Panc1 (cell line): ENCODE results near the gene LIX1L. TPM values are rescaled to one million over a fixed set of nuclear protein-coding genes. Genes with fewer than 3 reads are reported as not detected.

Experiments used
- ATAC-seq: fragments of 200-7000 bp; cut with Tn5 transposase; 2 replicates; pipeline ENCODE4 v1.9.1; 2020; ENCODE audit warnings: mild to moderate bottlenecking, moderate library complexity
- BruUV-seq: library from RNA; stranded (reverse); fragments of 400-500 nt; replicated peaks from 2 replicates; lab custom pipeline; 2021; lab: Mats Ljungman, UMichigan
- CTCF ChIA-PET: fragments of 300-600 bp; sonication (Branson Sonifier 250); formaldehyde crosslinking; loops from one replicate; lab custom pipeline; 2022; ENCODE audit warnings: antibody characterized with exemption; lab: Charles Lee
- POLR2A ChIA-PET: fragments of 300-600 bp; sonication (Branson Sonifier 250); formaldehyde crosslinking; loops from one replicate; lab custom pipeline; 2022; ENCODE audit warnings: antibody characterized with exemption; lab: Charles Lee
- DNase-seq: peaks from one replicate; pipeline ENCODE4 v3.0.0-alpha.2; 2010; ENCODE audit warnings: low read depth, low spot score
- H3K27ac ChIP-seq: 2 replicates; pipeline ENCODE4 v1.5.1; 2011; ENCODE audit warnings: mild to moderate bottlenecking, low read length, inconsistent platforms
- H3K27me3 ChIP-seq: fragments of 200-500 bp; sonication (Bioruptor generic); 2 replicates; pipeline ENCODE4 v1.6.0; 2014; ENCODE audit warnings: low read length, inconsistent platforms; ENCODE audit not compliant: control insufficient read depth, insufficient read depth
- H3K36me3 ChIP-seq: fragments of 200-500 bp; sonication (Bioruptor generic); 2 replicates; pipeline ENCODE4 v1.5.1; 2014; ENCODE audit warnings: inconsistent platforms, mild to moderate bottlenecking, low read length, moderate library complexity; ENCODE audit not compliant: control insufficient read depth, insufficient read depth
- H3K4me1 ChIP-seq: 2 replicates; pipeline ENCODE4 v1.5.1; 2011; ENCODE audit warnings: inconsistent platforms, mild to moderate bottlenecking, low read length, moderate library complexity; ENCODE audit not compliant: control insufficient read depth, insufficient read depth
- H3K4me3 ChIP-seq, 2 experiments: 2 replicates each; pipeline ENCODE4 v1.5.1; 2011 to 2012; ENCODE audit warnings: low read depth in 2 of 2, low read length in 2 of 2, mild to moderate bottlenecking in 2 of 2, inconsistent platforms in 1 of 2, moderate library complexity in 1 of 2
- H3K9me3 ChIP-seq: fragments of 200-500 bp; sonication (Bioruptor generic); 2 replicates; pipeline ENCODE4 v1.5.1; 2014; ENCODE audit warnings: low read depth, mild to moderate bottlenecking, inconsistent platforms, low read length, moderate library complexity; ENCODE audit not compliant: control insufficient read depth, insufficient read depth
- CTCF ChIP-seq: fragments of 450-650 bp; IDR thresholded peaks from 2 replicates; pipeline ENCODE4 v1.5.1; 2017; ENCODE audit warnings: mild to moderate bottlenecking
- POLR2AphosphoS5 ChIP-seq: IDR thresholded peaks from 2 replicates; pipeline ENCODE4 v1.6.1; 2012; ENCODE audit warnings: mild to moderate bottlenecking, low read depth, low read length, moderate library complexity
- REST ChIP-seq, 2 experiments: IDR thresholded peaks; 2 replicates each; pipeline ENCODE4 v1.6.1; 2011 to 2012; ENCODE audit warnings: low read depth in 2 of 2, control low read depth in 1 of 2, low read length in 1 of 2, mild to moderate bottlenecking in 1 of 2, moderate library complexity in 1 of 2; ENCODE audit not compliant: insufficient read depth in 1 of 2
- SIN3A ChIP-seq: IDR thresholded peaks from 2 replicates; pipeline ENCODE4 v1.6.1; 2012; ENCODE audit warnings: low read depth, mild to moderate bottlenecking, low read length, moderate library complexity, borderline replicate concordance; ENCODE audit not compliant: insufficient read depth
- TCF7L2 ChIP-seq: IDR thresholded peaks from 2 replicates; pipeline ENCODE4 v1.6.1; 2011; ENCODE audit warnings: mild to moderate bottlenecking, low read depth, low read length, inconsistent platforms
- in situ Hi-C: cut with HindIII; loops from 2 replicates; pipeline ENCODE4 v1.10.0; 2016; ENCODE audit warnings: low sequenced_read_pairs, low pct_unique_long_range_greater_than_20kb
- intact Hi-C: fragments of 100-400 bp; cut with micrococcal nuclease; formaldehyde crosslinking; loops from one replicate; pipeline ENCODE4 v1.10.0; 2022; ENCODE audit not compliant: unreplicated experiment
- total RNA-seq: library from RNA; stranded (reverse); gene quantifications from one replicate; pipeline ENCODE4 v1.2.1, GENCODE V29; 2021; ENCODE audit not compliant: unreplicated experiment

Gene LIX1L
- total RNA-seq, 1 experiment from 2014 or later, result 23.3 TPM

GRCh38 chr1:145884675-145885074, 73.1 kb downstream of the LIX1L start:
- Histone ChIP-seq H3K4me3 (no peak overlapping the region), H3K4me1 (0 out of 2 replicates have a peak, but pooled peaks cover 4% of the 10 kb centered on the region), H3K36me3 (no peaks in the 10 kb centered on the region), H3K27ac (no peak overlapping the region), H3K9me3 (no peaks in the 10 kb centered on the region), H3K27me3 (peaks cover 12% of the 10 kb centered on the region)
- CTCF ChIA-PET, result interaction anchor here (0.7 kb wide), 1 partner anchor 26 kb away, joined by 5 read pairs; the partner anchor contains the start of gene PIAS3
- POLR2A ChIA-PET, result no interaction called here
- intact Hi-C loops, result no loop called here
- in situ Hi-C loops, result no loop called here
- no TSS peak for BruUV-seq
- ATAC-seq (no peak), DNase-seq (no peak)
- TF ChIP-seq POLR2AphosphoS5 (no peak), SIN3A (no peak), TCF7L2 (no peak), REST (IDR thresholded peaks at IDR 0.05; ENCODE audit: insufficient read depth in 1 of 2, low read depth in 2 of 2, low read length in 1 of 2) (no peak), CTCF (no peak)

Other genes starting within 250 kb of the LIX1L start
- not detected for gene CD160, start 238.5 kb downstream of the LIX1L start, total RNA-seq
- 14.5 TPM for gene RNF115, start 133.9 kb downstream of the LIX1L start, total RNA-seq
- gene POLR3C, start 133.8 kb downstream of the LIX1L start, total RNA-seq, result 35.1 TPM
- gene NUDT17, start 112.4 kb downstream of the LIX1L start, total RNA-seq, result 3.7 TPM
- gene PIAS3, start 98.9 kb downstream of the LIX1L start, total RNA-seq, result 68.1 TPM
- not detected for gene ANKRD35, start 72.2 kb downstream of the LIX1L start, total RNA-seq
- gene ITGA10, start 48.0 kb downstream of the LIX1L start, total RNA-seq, result 2.2 TPM
- gene PEX11B, start 39.3 kb downstream of the LIX1L start, total RNA-seq, result 27.4 TPM
- gene RBM8A, start 30.5 kb downstream of the LIX1L start, total RNA-seq, result 172 TPM
- gene ANKRD34A, start 6.6 kb upstream of the LIX1L start, total RNA-seq, result 1.4 TPM
- gene POLR3GL, start 6.7 kb upstream of the LIX1L start, total RNA-seq, result 14.9 TPM
- gene TXNIP, start 38.6 kb upstream of the LIX1L start, total RNA-seq, result 15.2 TPM
- gene HJV, start 63.7 kb upstream of the LIX1L start, total RNA-seq, result not detected
- gene NBPF10, start 186.8 kb upstream of the LIX1L start, total RNA-seq, result 2.8 TPM